ENCODE data around the gene LTF.

The LTF gene

GRCh38 chr3:46468753-46469600 is 4.3 kb upstream of the LTF start:
- no peak for DNase-seq (ENCODE audit: low read depth)

- DNase-seq (ENCODE audit: low read depth) = no peak
Measured at GRCh38 chr3:46467562-46467961, 2.9 kb upstream of the LTF start.

- no peak for DNase-seq (ENCODE audit: low read depth)
Measured at GRCh38 chr3:46466871-46467403, 2.2 kb upstream of the LTF start.

- DNase-seq (ENCODE audit: low read depth) = no peak
Measured at GRCh38 chr3:46466273-46466672, 1.6 kb upstream of the LTF start.

GRCh38 chr3:46465196-46465520 is 453 bp upstream of the LTF start:
- no peak for DNase-seq (ENCODE audit: low read depth)

GRCh38 chr3:46463868-46464241 is 850 bp downstream of the LTF start:
- DNase-seq (ENCODE audit: low read depth) = no peak

- DNase-seq (ENCODE audit: low read depth) = no peak
Measured at GRCh38 chr3:46463120-46463867, 1.4 kb downstream of the LTF start.

- no peak for DNase-seq (ENCODE audit: low read depth)
Measured at GRCh38 chr3:46462511-46462910, 2.2 kb downstream of the LTF start.

GRCh38 chr3:46462111-46462510 is 2.6 kb downstream of the LTF start:
- no peak for DNase-seq (ENCODE audit: low read depth)

GRCh38 chr3:46460051-46460450 is 4.7 kb downstream of the LTF start:
- no peak for DNase-seq (ENCODE audit: low read depth)

GRCh38 chr3:46456118-46456517 is 8.6 kb downstream of the LTF start:
- DNase-seq (ENCODE audit: low read depth) = no peak

- no peak for DNase-seq (ENCODE audit: low read depth)
Measured at GRCh38 chr3:46455231-46456115, 9.2 kb downstream of the LTF start.

- DNase-seq (ENCODE audit: low read depth) = no peak
Measured at GRCh38 chr3:46454606-46455005, 10.1 kb downstream of the LTF start.

- no peak for DNase-seq (ENCODE audit: low read depth)
Measured at GRCh38 chr3:46454209-46454595, 10.5 kb downstream of the LTF start.

GRCh38 chr3:46453526-46454208 is 11.0 kb downstream of the LTF start:
- DNase-seq (ENCODE audit: low read depth) = no peak

- DNase-seq (ENCODE audit: low read depth) = no peak
Measured at GRCh38 chr3:46449755-46450552, 14.8 kb downstream of the LTF start.

GRCh38 chr3:46448721-46449120 is 16.0 kb downstream of the LTF start:
- DNase-seq (ENCODE audit: low read depth) = no peak

- no peak for DNase-seq (ENCODE audit: low read depth)
Measured at GRCh38 chr3:46447228-46447985, 17.3 kb downstream of the LTF start.

- no peak for DNase-seq (ENCODE audit: low read depth)
Measured at GRCh38 chr3:46442576-46443530, 21.9 kb downstream of the LTF start.

Data from activated T-cell treated with anti-CD3 and anti-CD28 coated beads for 1 hour (primary cell).